GM18909 (cell line): ENCODE results near the gene SIGLEC1.

Experiments
- ATAC-seq: cut with Tn5 transposase; IDR thresholded peaks from one replicate; pipeline ENCODE4 v1.9.1; 2021; ENCODE audit warnings: mild to moderate bottlenecking; ENCODE audit not compliant: unreplicated experiment, poor library complexity

The SIGLEC1 gene

GRCh38 chr20:3712279-3712873 is at the start of gene SIGLEC1:
TSS of gene SIGLEC1 (minus strand) at chr20:3712600. CDS start at chr20:3707128, 5,472 bp downstream.
- no peak for ATAC-seq

GRCh38 chr20:3760655-3761348 is 48.4 kb upstream of the SIGLEC1 start:
- ATAC-seq: no peak

GRCh38 chr20:3759884-3760283 is 47.5 kb upstream of the SIGLEC1 start:
- ATAC-seq: no peak

GRCh38 chr20:3759316-3759823 is 47.0 kb upstream of the SIGLEC1 start:
- no peak for ATAC-seq

- ATAC-seq: no peak
Measured at GRCh38 chr20:3758566-3758965, 46.2 kb upstream of the SIGLEC1 start.

- no peak for ATAC-seq
Measured at GRCh38 chr20:3757268-3757667, 44.9 kb upstream of the SIGLEC1 start.

- ATAC-seq: no peak
Measured at GRCh38 chr20:3755814-3756480, 43.5 kb upstream of the SIGLEC1 start.

- no peak for ATAC-seq
Measured at GRCh38 chr20:3755269-3755668, 42.9 kb upstream of the SIGLEC1 start.

GRCh38 chr20:3754276-3754630 is 41.9 kb upstream of the SIGLEC1 start:
- no peak for ATAC-seq

- no peak for ATAC-seq
Measured at GRCh38 chr20:3753501-3754275, 41.3 kb upstream of the SIGLEC1 start.

- ATAC-seq: no peak
Measured at GRCh38 chr20:3753098-3753497, 40.7 kb upstream of the SIGLEC1 start.

GRCh38 chr20:3752386-3752759 is 40.0 kb upstream of the SIGLEC1 start:
- ATAC-seq: no peak

- no peak for ATAC-seq
Measured at GRCh38 chr20:3751675-3752385, 39.4 kb upstream of the SIGLEC1 start.

GRCh38 chr20:3751305-3751674 is 38.9 kb upstream of the SIGLEC1 start:
- ATAC-seq: no peak

- no peak for ATAC-seq
Measured at GRCh38 chr20:3749689-3750531, 37.5 kb upstream of the SIGLEC1 start.

- no peak for ATAC-seq
Measured at GRCh38 chr20:3749087-3749688, 36.8 kb upstream of the SIGLEC1 start.

GRCh38 chr20:3748073-3748472 is 35.7 kb upstream of the SIGLEC1 start:
- no peak for ATAC-seq

- no peak for ATAC-seq
Measured at GRCh38 chr20:3747471-3747870, 35.1 kb upstream of the SIGLEC1 start.

- ATAC-seq: no peak
Measured at GRCh38 chr20:3745686-3746173, 33.3 kb upstream of the SIGLEC1 start.
